ENCODE data around the gene GUCY1A2.

GRCh38 chr11:106625566-106625965 is 392.7 kb downstream of the GUCY1A2 start:
- TF ChIP-seq POLR2AphosphoS5 (IDR thresholded peaks at IDR 0.05) (no peak), CTCF (IDR thresholded peaks at IDR 0.05) (no peak), POLR2A (IDR thresholded peaks at IDR 0.05; ENCODE audit: low read depth) (no peak)
